Small intestine (tissue), 7 donors: Measurements from ENCODE around the gene ILK. TPM values are rescaled to one million over a fixed set of nuclear protein-coding genes. Genes with fewer than 3 reads are reported as not detected.

Experiments used
- DNase-seq, 2 donors: peaks; one replicate each; pipeline versions ENCODE4 v3.0.0 to v3.0.0-alpha.2; 2013
- FAIRE-seq: peaks from 2 replicates; lab custom pipeline; 2012; peaks lifted over from hg19 to GRCh38; lab: Jason Lieb, UNC
- H3K27ac ChIP-seq, 3 donors: one replicate each; pipeline ENCODE4 v1.5.1; 2013; ENCODE audit warnings: low read length in 2 of 3, mild to moderate bottlenecking in 2 of 3, control low read depth in 1 of 3, inconsistent platforms in 1 of 3, low read depth in 1 of 3, moderate library complexity in 1 of 3
- H3K27me3 ChIP-seq, 3 donors: one replicate each; pipeline ENCODE4 v1.6.1; 2013; ENCODE audit warnings: low read length in 3 of 3, inconsistent platforms in 1 of 3; ENCODE audit not compliant: control insufficient read depth in 3 of 3, insufficient read depth in 3 of 3
- H3K36me3 ChIP-seq, 3 donors: one replicate each; pipeline ENCODE4 v1.6.1; 2013; ENCODE audit warnings: low read length in 3 of 3, inconsistent platforms in 1 of 3, low read depth in 1 of 3, mild to moderate bottlenecking in 1 of 3, moderate library complexity in 1 of 3; ENCODE audit not compliant: control insufficient read depth in 3 of 3, insufficient read depth in 2 of 3
- H3K4me1 ChIP-seq, 3 donors: one replicate each; pipeline ENCODE4 v1.6.1; 2013; ENCODE audit warnings: low read length in 2 of 3, inconsistent platforms in 1 of 3, low read depth in 1 of 3, mild to moderate bottlenecking in 1 of 3, moderate library complexity in 1 of 3; ENCODE audit not compliant: control insufficient read depth in 3 of 3, insufficient read depth in 2 of 3
- H3K4me3 ChIP-seq, 3 donors: one replicate each; pipeline ENCODE4 v1.5.1; 2013; ENCODE audit warnings: low read length in 3 of 3, control low read depth in 1 of 3, inconsistent platforms in 1 of 3, low read depth in 1 of 3, mild to moderate bottlenecking in 1 of 3, moderate library complexity in 1 of 3
- H3K9me3 ChIP-seq, 2 donors: one replicate each; pipeline ENCODE4 v1.6.1; 2013; ENCODE audit warnings: low read depth in 1 of 2, low read length in 1 of 2; ENCODE audit not compliant: control insufficient read depth in 2 of 2, insufficient read depth in 1 of 2
- WGBS, 3 donors: extraction: QIAGEN DNeasy Blood & Tissue Kit; methylation state at CpG; one replicate each; pipeline ENCODE4 v1.1.7; 2013; 5-methylcytosine and 5-hydroxymethylcytosine counted together
- polyA plus RNA-seq, 4 donors: library from polyadenylated mRNA; stranded (reverse) in 3 of 4; unstranded in 1 of 4; fragments of 200-250 nt in 3 of 4; fragments of 120-200 nt in 1 of 4; gene quantifications; one replicate each; pipeline versions ENCODE4 v1.2.1 to v1.2.3, GENCODE V29; 2013
- donor health status: healthy with polysubstance abuse.
- donor health status: control.
- donor health status: control.
- donor health status: Bipolar disorder and iron deficiency.
- donor health status: healthy.

The ILK gene
- polyA plus RNA-seq, 4 donors = 73.9 to 99.2 (median 93.1) TPM

DNA sequence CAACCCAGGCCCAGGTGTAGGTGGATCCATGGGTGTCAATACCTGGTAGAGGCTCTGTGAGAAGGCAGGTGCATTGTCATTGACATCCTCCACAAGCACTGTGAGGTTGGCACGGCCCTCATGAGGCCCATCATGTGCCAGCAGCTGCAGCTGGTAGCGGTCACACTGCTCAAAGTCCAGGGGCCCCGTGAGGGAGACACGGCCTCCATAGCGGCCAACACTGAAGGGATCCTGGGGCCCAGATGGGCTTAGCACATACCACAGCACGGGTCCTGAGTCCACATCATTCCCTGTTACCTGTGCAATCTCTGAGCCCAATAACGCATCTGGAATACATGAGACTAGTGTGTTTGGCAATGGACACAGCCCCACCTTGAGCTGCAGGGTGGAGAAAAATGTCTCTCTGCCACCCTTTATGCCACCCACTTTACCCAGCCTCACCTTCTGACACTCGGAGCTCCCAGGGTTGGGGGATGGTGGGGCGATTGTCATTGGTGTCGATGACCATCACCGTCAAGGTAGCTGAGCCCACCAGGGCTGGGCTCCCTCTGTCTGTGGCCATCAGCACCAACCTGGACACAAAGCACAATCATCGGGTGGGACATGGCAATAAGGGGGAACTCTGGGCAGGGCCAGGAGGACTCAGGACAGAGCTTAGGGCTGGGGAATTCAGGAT lies 21.7 kb downstream of the ILK start:
- Histone ChIP-seq H3K4me3 (no peak overlapping the region), H3K27me3 (no peaks in the 10 kb centered on the region), H3K36me3 (peaks cover 0 to 66% (median 0%) of the 10 kb centered on the region in 3 donors), H3K4me1 (peaks cover 0 to 21% (median 2%) of the 10 kb centered on the region in 3 donors), H3K9me3 (peaks cover 0 to 5% of the 10 kb centered on the region in 2 donors), H3K27ac (no peak overlapping the region)
- FAIRE-seq (no peak), DNase-seq (peak in 1 of 2 donors; percentile 65)
- WGBS, 3 donors = 43 to 73% (median 53%) methylated on average over 12 of the region's 12 CpGs

DNA sequence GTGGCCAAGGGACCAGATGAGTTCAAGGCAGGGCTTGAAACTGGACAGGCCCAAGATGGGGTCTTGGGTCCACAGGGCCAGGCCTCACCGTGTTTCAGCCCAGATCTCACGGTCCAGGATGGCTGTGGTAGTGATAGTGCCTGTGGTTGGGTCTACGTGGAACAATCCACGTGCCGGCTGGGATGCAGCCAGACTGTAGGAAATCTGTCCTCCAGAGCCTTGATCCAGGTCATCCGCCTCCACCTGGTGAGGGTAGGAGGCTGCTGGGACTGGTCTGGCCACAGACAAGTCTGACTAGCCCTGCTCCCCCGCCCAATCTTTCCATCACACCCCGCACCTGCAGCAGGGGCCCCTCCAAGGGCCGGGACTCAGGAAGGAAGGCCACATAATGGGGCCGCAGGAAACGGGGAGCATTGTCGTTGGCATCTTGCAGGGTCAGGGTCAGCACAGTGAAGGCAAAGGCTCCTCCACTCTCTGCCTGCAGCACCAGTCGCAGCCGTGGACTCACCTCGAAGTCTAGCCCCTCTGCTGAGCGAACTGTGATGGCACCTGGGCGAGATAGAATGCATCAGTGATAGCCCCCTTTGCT lies 22.4 kb downstream of the ILK start:
- DNase-seq = no peak
- no peak for FAIRE-seq
- no peak overlapping the region for H3K4me3 ChIP-seq
- WGBS, 3 donors = 89 to 94% (median 90%) methylated on average over 17 of the region's 17 CpGs
- H3K36me3 ChIP-seq = peaks cover 0 to 67% (median 0%) of the 10 kb centered on the region in 3 donors
- peaks cover 0 to 22% (median 2%) of the 10 kb centered on the region in 3 donors for H3K4me1 ChIP-seq
- no peaks in the 10 kb centered on the region for H3K27me3 ChIP-seq
- H3K9me3 ChIP-seq = peaks cover 0 to 5% of the 10 kb centered on the region in 2 donors
- H3K27ac ChIP-seq = no peak overlapping the region

DNA sequence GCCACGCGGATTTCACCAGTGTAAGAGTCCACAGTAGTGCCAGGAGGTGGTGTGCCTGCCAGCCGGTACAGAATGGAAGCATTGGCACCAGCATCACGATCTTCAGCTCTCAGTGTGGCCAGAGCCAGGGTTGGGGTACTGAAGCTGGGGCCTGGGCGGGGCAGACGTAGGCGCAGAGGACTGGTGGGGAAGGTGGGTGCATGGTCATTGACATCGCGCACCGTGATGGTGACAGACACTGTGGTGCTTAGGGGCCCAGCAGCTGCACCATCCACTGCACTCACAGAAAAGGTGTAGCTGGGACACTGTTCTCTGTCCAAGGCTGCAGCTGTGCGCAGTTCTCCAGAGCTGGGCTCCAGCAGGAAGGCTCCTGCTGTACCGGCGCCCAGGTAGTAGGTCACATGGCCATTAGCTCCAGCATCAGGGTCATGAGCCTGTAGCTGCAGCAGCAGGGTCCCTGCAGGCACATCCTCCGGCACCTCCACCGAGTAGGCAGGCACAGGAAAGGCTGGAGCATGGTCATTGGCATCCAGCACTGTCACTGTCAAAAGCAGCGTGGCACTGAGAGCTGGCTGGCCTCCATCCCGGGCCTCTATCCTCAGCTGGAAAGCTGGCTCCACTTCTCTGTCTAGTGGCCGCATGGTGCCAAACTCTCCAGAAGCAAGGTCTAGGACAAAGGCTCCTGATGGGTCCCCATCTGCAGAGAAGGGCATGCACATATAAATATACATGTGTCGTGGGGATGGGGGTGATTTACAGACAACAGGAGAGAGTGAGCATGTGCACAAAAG lies 23.6 kb downstream of the ILK start:
- 86 to 90% (median 87%) methylated on average over 19 of the region's 19 CpGs for WGBS, 3 donors
- H3K4me1 ChIP-seq = peaks cover 0 to 33% (median 2%) of the 10 kb centered on the region in 3 donors
- H3K9me3 ChIP-seq = peaks cover 0 to 5% of the 10 kb centered on the region in 2 donors
- H3K4me3 ChIP-seq = no peak overlapping the region
- peaks cover 0 to 75% (median 0%) of the 10 kb centered on the region in 3 donors for H3K36me3 ChIP-seq
- H3K27me3 ChIP-seq = no peaks in the 10 kb centered on the region
- FAIRE-seq (no peak), DNase-seq (no peak)
- no peak overlapping the region for H3K27ac ChIP-seq

DNA sequence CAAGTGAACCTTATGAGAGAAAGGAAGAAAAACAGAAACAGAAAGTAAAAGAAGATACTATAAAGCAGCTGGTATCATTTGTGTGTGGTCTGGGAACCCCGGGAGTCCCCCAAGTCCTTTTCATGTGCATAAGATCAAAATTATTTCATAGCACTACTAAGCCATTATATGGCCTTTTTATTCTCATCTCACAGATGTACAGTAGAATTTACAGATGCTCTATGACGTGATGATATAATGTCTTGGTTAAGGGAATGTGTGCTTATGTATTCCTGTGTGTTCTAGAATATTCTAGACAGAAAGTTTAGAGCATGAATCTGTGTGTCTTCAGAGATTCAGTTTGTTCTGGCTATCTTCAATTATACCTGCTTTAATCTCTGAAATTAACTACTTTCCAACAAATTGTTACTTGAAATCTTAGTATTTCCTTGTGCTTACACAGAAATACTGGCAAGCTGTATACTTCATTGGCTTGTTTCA lies 24.2 kb downstream of the ILK start:
- no peaks in the 10 kb centered on the region for H3K27me3 ChIP-seq
- H3K27ac ChIP-seq = no peak overlapping the region
- H3K9me3 ChIP-seq = peaks cover 0 to 5% of the 10 kb centered on the region in 2 donors
- DNase-seq (no peak), FAIRE-seq (no peak)
- no peak overlapping the region for H3K4me3 ChIP-seq
- peaks cover 0 to 35% (median 2%) of the 10 kb centered on the region in 3 donors for H3K4me1 ChIP-seq
- WGBS, 3 donors = 20 to 33% (median 32%) methylated on average over 2 of the region's 2 CpGs
- H3K36me3 ChIP-seq = peaks cover 0 to 79% (median 0%) of the 10 kb centered on the region in 3 donors

DNA sequence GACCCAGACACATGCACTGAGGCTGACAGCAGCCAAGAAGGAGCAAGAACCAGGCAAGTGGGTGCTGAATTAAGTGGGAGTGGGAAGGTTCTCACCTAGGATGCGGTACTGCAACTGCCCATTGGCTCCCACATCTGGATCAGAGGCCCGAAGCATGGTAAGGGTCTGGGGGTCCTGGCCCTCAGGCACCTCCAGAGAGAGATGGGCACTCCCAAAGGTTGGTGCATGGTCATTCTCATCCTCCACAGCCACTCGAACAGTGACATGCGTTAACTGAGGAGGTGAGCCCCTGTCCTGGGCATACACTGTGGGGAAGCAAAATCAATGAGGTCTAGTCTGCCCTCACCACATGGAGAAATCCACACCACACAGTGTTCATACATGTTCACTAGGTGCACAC lies 25.0 kb downstream of the ILK start:
- FAIRE-seq = no peak
- DNase-seq = no peak
- peaks cover 0 to 79% (median 0%) of the 10 kb centered on the region in 3 donors for H3K36me3 ChIP-seq

DNA sequence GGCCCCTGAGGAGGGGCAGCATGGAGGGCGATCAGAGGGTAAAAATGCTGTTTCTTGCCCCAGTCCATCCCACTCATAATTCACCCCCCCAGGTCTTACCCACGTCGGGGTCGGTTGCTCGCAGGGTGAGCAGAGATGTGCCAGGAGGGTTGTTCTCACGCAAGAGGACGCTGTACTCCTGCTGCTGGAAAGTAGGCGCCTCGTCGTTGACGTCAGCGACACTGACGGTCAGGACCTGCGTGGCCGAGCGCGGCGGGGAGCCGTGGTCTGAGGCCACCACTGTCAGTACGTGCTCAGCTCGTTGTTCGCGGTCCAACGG lies 26.0 kb downstream of the ILK start:
- H3K27me3 ChIP-seq = no peaks in the 10 kb centered on the region
- peaks cover 0 to 5% of the 10 kb centered on the region in 2 donors for H3K9me3 ChIP-seq
- 95 to 99% (median 95%) methylated on average over 24 of the region's 24 CpGs for WGBS, 3 donors
- DNase-seq = no peak
- peaks cover 0 to 77% (median 0%) of the 10 kb centered on the region in 3 donors for H3K36me3 ChIP-seq
- H3K4me3 ChIP-seq = peak overlapping the region in 1 of 3 donors; percentile 19
- H3K27ac ChIP-seq = no peak overlapping the region
- no peak for FAIRE-seq
- H3K4me1 ChIP-seq = peaks cover 0 to 35% (median 2%) of the 10 kb centered on the region in 3 donors

More for the DNA sequence above, 25.0 kb downstream of the ILK start:
- WGBS, 3 donors = 94 to 98% (median 95%) methylated on average over 4 of the region's 4 CpGs
- H3K27me3 ChIP-seq = no peaks in the 10 kb centered on the region
- H3K9me3 ChIP-seq = peaks cover 0 to 5% of the 10 kb centered on the region in 2 donors
- H3K27ac ChIP-seq = no peak overlapping the region
- no peak overlapping the region for H3K4me3 ChIP-seq
- H3K4me1 ChIP-seq = peaks cover 0 to 35% (median 2%) of the 10 kb centered on the region in 3 donors

DNA sequence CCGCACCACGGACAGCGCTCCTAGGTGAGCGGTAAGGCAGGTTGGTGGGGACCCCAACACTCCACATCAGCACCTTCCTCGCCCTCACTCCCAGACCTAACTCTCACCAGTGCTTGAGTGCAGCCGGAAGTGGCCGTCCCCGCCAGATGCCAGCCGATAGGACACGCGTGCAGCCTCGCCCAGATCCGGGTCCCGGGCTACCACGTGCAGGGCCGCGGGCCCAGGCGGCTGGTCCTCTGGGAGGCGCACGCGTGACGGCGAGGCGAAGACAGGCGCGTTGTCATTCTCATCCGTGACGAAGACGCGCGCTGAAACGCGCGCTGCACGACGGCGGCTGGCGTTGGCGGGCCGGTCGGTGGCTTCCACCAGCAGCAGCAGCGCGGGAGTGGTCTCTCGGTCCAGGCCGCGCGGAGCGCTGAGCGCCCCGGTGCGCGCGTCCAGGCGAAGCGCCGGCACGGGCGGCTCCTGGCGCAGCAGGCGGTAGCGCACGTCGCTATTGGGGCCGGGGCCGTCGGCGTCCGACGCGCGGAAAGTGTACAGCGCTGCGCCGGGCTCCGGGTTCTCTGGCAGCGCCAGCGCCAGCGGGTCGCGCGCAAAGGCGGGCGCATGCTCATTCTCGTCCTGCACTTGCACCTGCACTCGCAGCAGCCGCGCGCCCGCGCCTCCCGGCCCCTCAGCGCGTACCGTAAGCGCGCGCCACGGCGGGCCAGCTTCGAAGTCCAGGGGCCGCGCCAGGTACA lies 26.5 kb downstream of the ILK start:
- peaks cover 0 to 30% (median 2%) of the 10 kb centered on the region in 3 donors for H3K4me1 ChIP-seq
- peak overlapping the region in 2 of 3 donors; percentile 21 to 22 for H3K4me3 ChIP-seq
- DNase-seq = peak; percentile 50 to 85
- H3K9me3 ChIP-seq = peaks cover 0 to 5% of the 10 kb centered on the region in 2 donors
- H3K36me3 ChIP-seq = peaks cover 0 to 72% (median 0%) of the 10 kb centered on the region in 3 donors
- H3K27me3 ChIP-seq = no peaks in the 10 kb centered on the region
- no peak overlapping the region for H3K27ac ChIP-seq
- no peak for FAIRE-seq
- WGBS, 3 donors = 26 to 71% (median 42%) methylated on average over 93 to 102 of the region's 102 CpGs
